Measurements from ENCODE around the gene TOP3A.

The TOP3A gene

GRCh38 chr17:18280249-18280648, 34.5 kb downstream of the TOP3A start:
- ATAC-seq (no peak), DNase-seq (no peak)

DNA sequence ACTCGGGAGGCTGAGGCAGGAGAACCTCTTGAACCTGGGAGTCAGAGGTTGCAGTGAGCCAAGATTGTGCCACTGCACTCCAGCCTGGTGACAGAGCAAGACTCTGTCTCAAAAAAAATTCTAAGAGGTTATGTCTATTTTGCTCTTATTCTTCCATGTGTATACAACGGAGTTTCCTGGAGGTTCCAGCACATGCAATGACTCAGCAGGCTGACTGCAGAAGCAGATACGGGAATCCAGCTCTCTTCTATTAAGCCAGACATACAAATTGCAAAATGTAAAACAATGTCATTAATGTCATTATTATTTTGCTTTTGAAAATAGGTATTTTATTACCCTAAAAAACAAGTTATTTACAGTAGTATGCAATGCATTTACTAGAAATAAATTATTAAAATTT, 35.9 kb downstream of the TOP3A start:
- no peak for DNase-seq
- ATAC-seq, result no peak

DNA sequence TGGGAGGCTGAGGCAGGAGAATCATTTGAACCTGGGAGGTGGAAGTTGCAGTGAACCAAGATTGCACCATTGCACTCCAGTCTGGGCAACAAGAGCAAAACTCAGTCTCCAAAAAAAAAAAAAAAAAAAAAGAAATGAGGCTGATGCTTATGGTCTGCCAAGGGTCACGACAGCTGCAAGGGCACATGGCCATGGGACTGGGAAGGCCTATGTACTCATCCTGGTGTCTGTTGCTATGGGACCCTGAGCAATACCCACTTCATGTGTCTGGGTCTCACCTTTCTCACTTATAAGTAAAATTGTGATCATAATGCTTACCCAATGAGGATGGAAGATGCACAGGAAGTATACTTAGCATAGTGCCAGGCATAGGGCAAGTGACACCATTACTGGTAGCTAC, 37.7 kb downstream of the TOP3A start:
- no peak for ATAC-seq
- no peak for DNase-seq

GRCh38 chr17:18270046-18270931, 44.5 kb downstream of the TOP3A start:
- no peak for DNase-seq
- ATAC-seq, result no peak

DNA sequence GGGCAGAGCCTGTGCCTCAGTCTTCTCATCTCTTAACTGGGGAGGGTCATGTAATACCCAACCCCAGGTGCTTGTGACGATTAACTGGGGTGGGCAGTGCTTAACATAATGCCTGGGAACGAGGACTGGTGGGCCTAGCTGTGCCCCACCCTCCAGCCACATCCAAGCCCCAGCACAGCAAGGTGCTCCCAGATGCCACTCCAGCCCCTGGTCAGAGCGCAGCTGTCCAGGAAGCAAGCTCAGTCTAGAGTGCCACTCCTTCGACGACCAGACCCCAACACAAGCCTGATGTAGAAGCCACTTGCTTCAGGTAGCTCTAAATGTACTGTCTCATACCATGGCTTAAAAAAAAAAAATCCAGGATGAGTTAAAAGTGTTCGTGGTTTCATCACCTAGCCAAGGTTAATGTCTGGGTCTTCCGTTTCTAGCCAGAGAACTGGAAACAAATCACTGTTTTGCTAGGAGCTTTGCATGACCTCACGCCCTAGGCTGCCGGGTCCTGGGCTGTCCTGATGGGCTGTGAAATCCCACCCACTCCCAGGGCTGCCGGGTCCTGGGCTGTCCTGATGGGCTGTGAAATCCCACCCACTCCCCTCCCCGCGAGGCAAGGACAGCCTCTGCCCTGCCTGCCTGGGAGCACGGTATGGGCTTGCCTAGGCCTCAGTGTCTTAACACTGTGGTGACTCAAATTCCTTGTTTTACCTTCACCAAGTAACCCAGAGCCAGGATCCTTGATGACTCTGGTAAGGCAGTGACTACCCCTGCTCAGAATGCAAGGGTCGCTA, 46.7 kb downstream of the TOP3A start:
- DNase-seq, result no peak
- ATAC-seq, result no peak

DNA sequence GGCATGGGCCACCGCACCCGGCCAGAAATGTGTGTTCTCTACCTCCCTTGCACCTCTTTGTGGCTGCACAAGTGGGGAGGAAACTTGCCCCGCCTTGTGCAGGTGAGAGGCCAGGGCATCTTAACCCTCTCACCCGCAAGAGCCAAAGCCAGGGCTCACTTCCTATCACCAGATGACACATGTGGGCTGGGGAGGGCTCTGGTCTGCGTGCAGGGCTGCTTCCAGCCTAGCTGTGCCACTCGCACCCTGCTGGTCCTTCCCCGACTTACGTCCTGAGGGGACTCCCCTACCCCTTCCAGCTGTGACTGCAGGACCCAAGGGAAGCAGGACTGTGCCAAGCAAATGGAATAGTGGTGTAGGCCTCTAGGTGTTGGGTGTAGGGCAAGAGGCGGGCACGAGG, 47.4 kb downstream of the TOP3A start:
- ATAC-seq (no peak), DNase-seq (no peak)

DNA sequence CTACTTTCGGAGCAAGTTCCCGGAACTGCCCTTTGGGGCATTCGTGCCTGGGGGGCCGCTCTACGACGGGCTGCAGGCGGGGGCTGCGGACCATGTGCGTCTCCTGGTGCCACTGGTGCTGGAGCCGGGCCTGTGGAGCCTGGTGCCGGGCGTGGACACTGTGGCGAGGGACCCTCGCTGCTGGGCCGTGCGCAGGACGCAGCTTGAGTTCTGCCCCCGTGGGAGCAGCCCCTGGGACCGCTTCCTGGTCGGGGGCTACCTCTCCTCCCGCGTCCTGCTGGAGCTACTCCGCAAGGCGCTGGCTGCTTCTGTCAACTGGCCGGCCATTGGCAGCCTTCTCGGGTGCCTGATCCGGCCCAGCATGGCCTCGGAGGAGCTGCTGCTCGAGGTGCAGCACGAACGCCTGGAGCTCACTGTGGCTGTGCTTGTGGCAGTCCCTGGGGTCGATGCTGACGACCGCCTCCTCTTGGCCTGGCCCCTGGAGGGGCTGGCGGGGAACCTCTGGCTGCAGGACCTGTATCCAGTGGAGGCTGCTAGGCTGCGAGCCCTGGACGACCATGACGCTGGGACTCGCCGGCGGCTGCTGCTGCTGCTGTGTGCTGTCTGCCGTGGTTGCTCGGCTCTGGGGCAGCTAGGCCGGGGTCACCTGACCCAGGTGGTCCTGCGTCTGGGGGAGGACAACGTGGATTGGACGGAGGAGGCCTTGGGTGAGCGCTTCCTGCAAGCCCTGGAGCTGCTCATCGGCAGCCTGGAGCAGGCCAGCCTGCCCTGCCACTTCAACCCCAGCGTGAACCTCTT, 50.7 kb downstream of the TOP3A start:
- DNase-seq (no peak), ATAC-seq (no peak)

- no peak for DNase-seq
- no peak for ATAC-seq
These were observed 52.2 kb downstream of the TOP3A start for GRCh38 chr17:18262641-18263040.

DNA sequence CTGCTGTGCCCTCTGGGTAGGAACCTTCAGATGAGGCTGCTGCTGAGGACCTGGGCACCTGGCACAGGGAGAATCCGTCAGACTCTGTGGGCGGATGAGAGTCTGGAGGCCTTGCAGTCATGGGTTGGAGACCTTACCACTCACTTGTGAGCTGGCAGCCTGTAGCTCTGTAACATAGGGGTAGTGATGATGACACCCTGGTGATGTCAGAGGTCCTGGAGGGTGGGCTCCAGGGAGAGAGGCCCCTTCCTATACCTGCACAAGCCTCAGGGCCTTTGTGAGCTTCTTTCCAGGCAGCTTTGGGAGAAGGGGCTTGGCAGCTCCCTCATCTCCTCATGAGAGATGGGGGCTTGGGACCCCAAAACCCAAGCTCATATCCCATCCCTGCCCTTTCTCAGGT, 52.7 kb downstream of the TOP3A start:
- DNase-seq, result no peak
- no peak for ATAC-seq

- ATAC-seq, result no peak
- DNase-seq, result no peak
These were observed 53.1 kb downstream of the TOP3A start for GRCh38 chr17:18261659-18262058.

GRCh38 chr17:18261146-18261515, 53.7 kb downstream of the TOP3A start:
- ATAC-seq, result no peak
- DNase-seq, result peak; percentile 57

DNA sequence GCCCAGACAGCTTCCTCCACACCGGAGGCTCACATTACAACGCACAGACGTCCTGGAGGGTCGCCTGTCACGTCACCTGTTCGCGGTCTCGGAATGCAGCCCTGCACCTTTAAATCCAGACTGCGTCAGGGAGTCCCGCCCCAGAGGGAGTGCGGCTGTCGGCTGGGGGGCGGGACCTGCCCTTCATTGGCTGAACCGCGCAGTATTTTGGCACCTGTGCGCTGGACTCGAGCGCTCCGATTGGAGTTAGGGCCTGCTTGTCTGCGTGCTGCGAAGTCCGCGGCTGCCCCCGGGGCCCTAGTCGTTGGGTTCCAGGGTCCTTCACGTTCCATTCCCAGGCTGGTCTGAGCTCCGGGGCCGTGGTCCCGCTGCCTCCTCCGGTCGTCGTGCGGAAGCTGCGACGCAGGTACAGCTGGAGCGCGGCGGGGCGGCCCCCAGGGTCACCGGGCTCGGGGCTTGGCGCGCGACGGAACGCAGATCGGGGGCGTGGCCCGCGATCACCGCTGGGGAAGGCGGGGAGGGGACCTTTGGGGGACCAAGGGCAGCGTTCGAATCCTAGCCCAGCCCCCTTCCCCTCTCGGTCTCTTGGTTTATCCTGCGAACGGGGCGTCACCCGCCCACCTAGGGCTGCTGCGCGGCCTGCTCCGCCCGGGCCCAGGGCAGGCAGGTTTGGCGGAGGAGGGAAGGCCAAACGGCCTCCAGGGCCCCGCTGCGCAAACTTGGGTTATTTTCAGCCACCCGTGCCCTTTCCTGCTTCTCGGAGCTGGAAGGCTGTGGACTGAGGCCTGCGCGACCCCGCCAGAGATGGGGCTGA, 54.3 kb downstream of the TOP3A start, which contains the start of gene MIEF2:
Gene MIEF2, plus strand, starts transcription at position 331 of the 814 bp plus-strand sequence. CDS start 2,059 bp downstream, outside the sequence.
- DNase-seq (peak; percentile 93), ATAC-seq (peak; percentile 90)

DNA sequence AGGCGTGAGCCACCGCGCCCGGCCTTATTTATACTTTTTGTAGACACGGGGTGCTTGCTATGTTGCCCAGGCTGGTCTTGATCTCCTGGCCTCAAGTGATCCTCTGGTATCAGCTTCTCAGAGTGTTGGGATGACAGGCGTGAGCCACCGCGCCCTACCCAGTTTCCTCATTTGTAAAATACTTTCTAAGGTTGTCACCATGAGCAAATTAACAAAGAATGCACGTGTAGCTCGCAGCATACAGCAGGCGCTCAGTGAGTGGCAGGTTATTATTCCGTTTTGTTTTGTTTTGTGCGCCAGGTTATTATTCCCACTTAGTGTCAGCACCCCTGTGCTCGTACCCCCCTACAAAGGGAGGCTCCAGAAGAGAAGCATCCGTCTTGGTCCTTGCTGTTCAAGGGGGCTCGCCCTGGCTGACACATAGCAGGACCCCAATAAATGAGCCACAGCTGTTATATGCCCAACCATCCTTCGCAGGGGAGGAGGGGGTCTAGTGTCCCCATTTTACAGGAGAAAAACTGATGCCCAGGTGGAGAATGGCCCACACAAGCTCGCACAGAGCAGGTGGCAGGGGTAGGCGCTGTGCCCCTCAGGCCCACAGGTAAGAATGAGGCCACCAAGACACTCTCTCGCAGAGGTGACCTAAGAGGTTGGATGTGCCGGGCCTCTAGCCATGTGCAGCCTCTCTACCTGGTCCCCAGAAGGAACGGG, 55.0 kb downstream of the TOP3A start:
- DNase-seq (no peak), ATAC-seq (no peak)

- DNase-seq, result peak; percentile 70
- ATAC-seq, result peak; percentile 41
These were observed 56.3 kb downstream of the TOP3A start, which contains the start of gene FLII for GRCh38 chr17:18258356-18259038. TSS of gene FLII (minus strand) at chr17:18258738. CDS start at chr17:18258690, 48 bp downstream.

- DNase-seq (peak; percentile 69), ATAC-seq (peak; percentile 35)
These were observed 56.8 kb downstream of the TOP3A start for GRCh38 chr17:18257982-18258355.

- DNase-seq (peak; percentile 38), ATAC-seq (no peak)
These were observed 57.4 kb downstream of the TOP3A start for GRCh38 chr17:18257268-18257981.

- ATAC-seq (no peak), DNase-seq (no peak)
These were observed 58.0 kb downstream of the TOP3A start for GRCh38 chr17:18256776-18257175.

- ATAC-seq (no peak), DNase-seq (no peak)
These were observed 58.4 kb downstream of the TOP3A start for GRCh38 chr17:18256351-18256750.

GRCh38 chr17:18254888-18255649, 59.7 kb downstream of the TOP3A start:
- ATAC-seq (no peak), DNase-seq (no peak)

Measured in stimulated activated naive CD8-positive, alpha-beta T cell treated with anti-CD3 and anti-CD28 coated beads, Interleukin-15, Interleukin-2, amounts not matched to agents 100 U/mL and 50 U/mL, for 24 hours (primary cell).